DMS53 (cell line): ENCODE data around the gene GARNL3.
A peak's percentile ranks its signal among the peaks of the same experiment; 100 is the strongest.

Source experiments
- DNase-seq: peaks from one replicate; lab custom pipeline; 2025; lab: John Stamatoyannopoulos, UW

The GARNL3 gene

DNA sequence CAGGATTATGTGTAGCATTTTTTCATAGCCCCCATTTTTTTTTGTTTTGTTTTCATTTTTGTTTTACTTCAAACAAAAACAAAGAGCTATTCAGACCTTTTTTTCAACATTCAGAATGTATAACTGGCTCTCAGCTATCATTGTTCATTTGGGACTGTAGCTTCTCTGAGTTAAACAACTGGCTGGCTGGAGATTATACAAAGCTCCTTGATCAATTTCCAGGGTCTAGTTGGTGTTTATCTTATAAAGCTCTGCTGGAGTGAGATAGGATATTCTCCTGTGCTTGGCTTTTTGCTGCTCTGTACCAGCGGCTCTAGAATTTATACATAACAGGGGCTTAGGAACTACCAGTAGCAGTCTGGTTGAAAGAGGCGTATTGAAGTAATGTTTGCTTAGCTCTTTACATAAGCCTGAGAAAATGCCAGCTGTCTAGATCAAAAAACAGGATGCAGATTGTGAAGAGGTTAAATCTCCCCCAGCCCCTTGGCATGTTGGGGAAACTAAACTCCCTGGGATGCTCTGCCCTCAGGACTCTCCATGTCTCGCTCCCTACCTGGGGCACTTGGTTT lies 15.2 kb downstream of the GARNL3 start:
- DNase-seq = peak; percentile 93

DNA sequence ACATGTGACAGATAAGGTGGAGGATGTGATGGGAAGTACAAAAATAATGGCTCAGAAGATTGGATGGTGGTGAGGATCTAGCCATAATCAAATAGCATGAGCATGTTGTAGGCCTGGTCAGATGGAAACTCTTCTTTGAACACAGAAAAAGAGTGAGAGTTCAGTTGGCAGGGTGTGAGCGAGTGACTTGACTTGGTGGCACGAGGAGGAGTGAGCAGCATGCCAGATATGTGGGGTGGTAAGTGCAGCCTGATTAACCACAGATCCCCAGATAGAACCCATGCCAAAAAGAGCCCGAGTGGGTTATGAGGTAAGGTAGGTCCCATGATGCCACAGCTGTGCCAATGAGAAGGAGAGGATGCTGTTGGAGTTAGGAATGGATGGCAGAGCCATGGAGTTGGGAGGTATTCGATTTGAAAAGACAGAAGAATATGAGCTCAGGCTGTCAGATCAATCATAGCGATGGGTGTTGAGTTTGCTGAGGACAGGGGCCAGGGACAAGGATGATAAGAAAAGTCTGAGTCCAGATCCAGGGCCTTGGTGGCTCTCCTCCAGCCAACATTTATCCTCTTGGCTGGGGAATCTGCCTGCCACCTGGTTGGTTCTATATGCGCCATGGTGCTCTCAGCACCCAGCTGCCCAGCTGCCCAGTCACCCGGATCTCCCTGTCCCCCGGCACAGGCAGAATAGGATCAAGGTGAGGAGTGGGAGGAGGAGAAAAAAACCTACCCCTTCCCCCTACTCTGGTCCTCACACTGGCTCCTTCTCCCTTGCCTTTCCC lies 16.5 kb downstream of the GARNL3 start:
- peak; percentile 46 for DNase-seq

DNA sequence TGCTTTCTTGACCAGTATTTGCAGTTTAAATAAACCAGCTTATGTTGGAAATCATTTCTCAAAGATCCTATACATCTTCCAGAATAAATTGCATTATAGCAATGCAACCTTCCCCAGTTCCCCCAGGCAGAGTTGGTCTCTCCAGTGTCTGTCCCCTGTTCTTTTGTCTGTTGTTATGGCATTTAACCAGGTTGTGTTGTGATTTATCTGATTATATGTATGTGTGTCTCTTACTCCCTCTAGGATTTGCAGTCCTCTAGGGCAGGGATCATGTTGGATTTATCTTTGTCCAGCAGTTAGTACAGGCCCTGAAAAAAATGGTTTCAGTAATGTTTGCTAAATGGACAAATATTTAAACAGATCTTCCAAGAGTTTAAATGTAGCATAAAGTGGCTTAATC lies 17.3 kb downstream of the GARNL3 start:
- DNase-seq = peak; percentile 15

DNA sequence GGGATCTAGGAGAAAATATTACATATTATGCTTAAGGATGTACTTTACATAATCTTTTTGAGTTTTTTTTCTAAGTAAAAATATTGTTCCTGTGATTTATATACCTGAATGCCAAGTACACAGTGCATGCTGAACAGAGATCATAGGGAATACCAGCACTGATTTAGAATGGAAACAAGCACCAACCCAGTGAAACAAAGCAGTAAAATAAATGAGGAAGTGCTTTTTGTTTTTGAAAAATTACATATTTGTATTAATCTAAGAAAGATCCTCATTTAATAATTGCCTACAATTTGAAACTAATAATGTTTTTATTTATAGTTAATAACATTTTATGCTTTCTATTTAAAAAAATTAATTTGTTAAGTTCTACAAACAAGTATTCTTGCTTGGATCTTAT lies 18.0 kb downstream of the GARNL3 start:
- DNase-seq = no peak

DNA sequence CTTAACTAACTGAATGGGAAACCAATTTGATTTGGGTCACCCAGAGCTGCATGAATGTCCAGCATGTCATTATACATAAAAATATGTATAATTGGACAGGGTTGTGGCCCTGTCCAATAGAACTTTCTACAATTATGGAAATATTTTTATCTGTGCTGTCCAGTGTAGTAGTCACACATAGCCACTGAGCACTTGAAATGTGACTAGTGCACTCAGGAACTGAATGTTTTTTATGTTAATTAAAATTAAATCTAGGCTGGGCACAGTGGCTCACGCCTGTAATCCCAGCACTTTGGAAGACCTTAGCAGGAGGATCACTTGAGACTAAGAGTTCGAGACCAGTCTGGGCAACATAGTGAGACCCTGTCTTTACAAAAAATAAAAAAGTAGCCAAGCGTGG lies 18.6 kb downstream of the GARNL3 start:
- DNase-seq = no peak

DNA sequence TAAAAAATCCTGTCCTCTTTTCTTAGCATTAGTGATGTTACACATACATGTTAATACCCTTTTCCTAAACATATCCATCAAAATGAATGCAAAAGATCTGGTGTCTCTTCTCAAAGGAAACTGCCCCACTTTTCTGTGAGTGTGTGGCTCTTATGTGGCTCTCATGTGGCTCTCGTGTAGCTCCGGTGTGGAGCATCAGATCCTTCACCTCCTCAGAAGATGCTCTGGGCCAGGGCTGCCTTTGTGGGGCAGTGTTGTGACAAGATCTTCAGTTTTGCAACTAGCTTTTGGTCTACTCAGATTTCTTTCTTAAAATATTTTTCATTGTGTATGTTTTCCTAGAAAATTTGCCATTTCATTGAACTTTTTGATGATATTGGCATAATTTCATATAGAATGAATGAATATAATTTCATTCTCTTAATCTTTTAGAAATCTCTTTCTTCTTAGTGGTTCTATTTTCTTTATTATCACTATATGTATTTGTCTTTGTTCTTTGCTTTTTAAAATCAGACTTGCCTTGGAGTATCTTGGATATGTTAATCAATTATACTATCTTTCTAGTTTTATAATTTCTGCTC lies 19.4 kb downstream of the GARNL3 start:
- peak; percentile 19 for DNase-seq

DNA sequence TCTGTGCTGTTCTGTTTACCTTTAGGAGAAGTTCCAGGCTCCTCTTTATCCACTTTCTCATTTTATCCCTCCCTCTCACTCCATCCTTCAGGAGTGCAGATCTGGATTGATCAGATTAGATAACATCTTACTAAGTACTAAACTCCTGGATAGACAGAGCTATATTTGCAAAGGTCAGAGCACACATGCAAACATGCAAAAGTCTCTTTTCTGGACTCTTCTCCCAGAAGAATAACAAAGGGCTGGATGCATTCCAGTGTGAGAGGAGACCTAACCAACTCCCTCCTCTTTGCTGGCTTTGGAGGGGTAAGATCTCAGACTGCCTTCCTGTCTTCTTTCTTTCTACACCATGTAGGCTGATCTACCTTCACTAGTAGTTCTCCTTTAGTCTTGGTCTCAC lies 21.4 kb downstream of the GARNL3 start:
- DNase-seq = no peak

DNA sequence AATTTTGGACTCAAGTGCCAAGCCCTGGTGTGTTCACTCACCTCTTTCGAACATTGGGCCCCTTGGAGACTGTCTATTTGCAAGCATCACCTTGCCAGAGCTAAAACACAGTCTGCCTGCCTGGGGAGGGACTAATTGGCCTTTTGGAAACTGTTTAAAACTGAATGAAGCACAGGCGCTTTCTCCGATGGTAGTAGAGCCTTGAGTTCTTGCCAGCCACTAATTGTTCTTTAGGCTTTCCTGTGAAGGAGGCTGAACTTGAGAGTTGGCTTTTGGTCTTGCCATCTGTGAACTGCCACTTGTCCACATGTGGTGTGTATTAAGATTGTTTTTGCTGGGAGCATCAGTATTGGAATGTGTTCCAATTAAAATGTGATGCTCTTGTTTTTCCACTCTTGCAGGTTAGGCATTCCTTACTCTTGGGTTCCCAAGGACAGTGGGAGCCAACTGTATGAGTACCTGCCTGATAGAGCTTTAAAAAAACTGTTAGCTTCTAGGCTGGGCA lies 26.0 kb downstream of the GARNL3 start:
- DNase-seq = no peak

DNA sequence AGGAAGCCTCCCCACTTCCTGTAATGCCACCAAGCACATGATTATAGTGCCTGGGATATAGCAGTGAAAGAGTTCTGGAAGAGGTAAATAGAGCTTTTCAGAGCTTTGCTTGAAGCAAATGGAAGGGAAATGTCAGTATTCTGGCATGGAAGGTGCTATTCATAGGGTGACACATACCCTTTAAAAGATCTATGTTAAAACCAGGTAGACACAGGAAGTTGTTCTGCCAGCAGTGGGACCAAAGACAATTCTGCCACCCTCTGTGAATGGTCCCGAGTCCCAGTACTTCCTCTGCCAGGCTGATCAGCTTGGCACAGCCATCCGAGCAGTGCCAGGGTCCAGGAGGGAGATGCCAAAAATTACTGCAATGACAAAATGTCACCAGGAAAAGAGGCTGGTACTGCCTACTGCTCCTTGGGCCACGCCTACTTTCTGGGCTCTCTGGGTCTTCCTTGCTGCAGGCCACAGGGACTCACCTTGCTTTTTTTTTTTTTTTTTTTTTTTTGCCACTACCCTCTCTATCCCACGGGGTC lies 26.7 kb downstream of the GARNL3 start:
- no peak for DNase-seq

DNA sequence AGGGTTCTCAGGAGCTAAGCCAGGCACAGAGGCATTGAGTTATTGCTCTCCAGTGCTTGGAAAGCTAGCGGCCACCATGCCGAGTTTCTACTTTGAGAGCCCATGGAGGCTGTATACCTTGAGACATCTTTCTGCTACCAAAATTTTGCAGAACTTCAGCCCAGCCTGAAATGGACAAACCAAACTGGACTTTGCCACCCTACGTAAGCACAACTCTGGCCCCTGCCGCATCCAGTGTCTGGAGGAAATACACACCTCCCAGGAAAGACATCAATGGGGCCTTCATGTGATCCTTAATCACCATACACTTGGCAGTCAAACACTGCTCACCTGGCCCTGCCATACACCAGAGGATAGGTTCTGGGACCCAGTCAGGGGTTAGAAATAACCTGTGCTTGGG lies 27.8 kb downstream of the GARNL3 start:
- DNase-seq = no peak

DNA sequence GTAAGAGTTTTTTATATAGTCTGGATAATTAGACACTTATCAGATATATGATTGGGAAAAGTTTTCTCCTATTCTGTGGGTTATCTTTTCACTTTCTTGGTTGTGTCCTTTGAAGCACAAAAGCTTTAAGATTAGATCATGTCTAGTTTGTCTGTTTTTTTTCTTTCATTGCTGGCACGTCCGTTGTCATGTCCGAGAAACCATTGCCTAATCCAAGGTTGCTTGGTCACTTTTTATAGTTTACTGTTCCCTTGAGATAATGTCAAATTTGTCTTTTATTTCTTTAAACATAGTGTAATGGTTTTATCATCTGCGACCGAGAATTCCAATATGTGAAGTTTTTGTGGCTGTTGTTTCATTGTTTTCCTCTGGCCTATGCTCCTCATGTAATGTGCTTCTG lies 28.8 kb downstream of the GARNL3 start:
- no peak for DNase-seq

DNA sequence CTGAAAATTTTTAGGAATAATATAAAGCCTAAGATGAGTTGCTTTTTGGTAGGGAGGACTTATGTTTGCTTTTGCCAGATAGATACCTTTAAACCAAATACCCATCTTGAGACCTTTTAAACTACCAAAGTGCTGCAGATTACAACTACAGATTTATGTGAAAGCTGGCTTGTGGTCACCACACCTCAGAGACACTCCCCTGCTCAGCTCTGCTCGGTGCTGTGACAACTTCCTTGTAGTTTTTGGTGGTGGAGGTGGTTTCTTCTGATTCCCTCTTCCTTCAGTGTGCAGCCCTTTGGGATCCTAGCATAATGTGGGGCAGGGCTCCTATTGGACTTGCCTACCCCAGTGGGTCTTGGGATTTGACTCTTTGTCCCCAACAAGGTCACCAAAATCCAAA lies 29.2 kb downstream of the GARNL3 start:
- DNase-seq = no peak

DNA sequence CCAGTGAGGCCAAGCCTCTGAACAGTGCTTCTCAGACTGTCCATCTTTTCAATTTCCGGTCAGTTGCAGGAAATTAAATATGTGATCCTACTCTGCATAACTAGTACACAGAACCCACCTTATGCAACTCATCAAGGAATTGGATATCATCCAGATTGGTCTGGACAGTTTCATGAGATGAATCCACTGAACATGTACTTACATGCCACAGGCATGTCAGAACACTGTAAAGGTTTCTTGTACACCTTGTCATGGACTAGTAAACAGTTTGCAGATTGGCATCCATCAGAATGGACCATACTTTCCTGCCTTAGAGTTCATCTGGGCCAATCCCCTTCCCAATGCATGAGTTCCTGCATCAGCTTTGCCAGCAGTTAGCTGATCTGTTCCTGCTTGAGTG lies 30.4 kb downstream of the GARNL3 start:
- no peak for DNase-seq

DNA sequence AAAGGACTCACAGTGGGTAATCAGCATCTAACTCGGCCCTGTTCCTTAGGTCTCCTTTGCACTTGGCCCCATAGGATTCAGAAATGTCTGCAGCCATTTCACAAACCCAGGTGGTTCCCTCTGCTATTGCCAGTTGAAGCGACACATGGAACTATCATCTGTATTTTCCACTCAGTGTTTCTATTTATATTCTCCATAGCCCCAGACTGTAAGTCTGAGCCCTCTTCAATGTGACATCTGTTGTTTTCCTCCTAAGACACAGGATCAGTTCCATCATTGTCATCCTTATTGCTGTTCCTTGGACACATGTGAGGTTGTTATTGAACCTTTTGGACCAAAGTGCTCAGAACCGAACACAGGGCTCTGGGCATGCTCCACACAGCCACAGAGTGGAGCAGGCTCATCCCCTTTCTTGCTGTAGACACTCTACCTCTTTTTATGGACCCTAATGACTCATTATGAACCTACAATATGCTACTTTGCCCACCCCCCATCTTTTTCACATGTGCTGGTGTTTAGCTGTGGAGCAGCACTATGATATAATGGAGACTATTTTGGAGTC lies 36.4 kb downstream of the GARNL3 start:
- DNase-seq = no peak

DNA sequence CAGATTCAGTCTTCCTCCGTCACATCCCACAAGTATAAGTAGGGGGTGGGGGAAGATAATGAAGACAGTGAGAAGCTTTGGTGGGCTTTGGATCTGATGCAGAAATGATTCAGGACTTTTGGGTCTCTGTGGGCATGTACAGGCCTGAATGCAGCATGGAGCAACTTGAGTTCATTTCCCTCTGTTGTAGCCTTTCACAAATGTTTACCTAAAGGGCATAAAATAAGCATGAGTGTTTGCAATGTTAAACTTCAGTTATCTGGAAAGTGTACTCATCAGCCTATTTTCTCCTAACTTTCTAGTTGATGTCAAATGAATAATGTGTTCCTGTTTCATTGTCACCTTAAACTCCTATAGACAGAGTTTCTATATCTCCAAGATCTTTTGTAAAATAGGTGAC lies 39.3 kb downstream of the GARNL3 start:
- DNase-seq = peak; percentile 58

DNA sequence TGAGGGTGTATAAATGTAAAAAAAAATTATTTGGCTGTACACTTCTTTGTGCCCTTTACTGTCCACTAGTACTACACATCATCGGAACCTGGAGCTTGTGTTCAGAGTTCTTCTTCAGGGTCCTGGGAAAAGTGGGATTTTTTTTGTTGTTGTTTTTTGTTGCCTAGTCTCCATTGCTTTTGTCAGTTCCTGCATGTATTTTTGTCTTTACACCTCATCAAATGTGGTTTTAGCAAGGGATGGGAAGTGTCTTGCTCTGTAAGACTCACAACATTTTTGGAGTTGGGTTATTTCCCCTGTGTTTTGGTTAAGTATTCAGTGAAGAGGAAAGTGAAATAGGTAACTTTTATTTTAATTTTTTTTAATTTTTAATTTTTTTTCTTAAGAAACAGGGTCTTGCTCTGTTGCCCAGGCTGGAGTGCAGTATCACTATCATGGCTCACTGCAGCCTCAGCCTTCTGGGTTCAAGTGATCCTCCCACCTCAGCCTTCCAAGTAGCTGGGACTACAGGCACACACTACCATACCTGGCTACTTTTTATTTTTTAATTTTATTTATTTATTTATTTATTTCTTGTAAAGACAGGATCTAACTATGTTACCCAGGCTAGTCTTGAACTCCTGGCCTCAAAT lies 40.7 kb downstream of the GARNL3 start:
- DNase-seq = no peak

DNA sequence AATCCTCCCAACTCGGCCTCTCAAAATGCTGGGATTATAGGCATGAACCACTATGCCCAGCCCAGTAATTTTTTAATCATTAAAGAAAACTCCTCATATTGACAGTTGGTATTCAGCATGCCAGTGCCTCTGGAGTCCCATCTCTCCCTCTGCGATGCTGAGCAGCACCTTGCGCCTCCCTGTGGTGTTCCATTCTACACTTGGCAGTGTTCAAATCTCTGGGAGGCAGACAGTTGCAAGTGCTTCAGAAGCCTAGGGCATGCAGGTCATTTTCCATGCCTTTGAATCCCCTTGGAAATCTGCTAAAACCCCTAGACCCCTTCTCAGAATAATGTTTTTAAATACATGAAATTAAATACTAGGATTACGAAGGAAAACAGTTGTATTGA lies 41.3 kb downstream of the GARNL3 start:
- peak; percentile 44 for DNase-seq

DNA sequence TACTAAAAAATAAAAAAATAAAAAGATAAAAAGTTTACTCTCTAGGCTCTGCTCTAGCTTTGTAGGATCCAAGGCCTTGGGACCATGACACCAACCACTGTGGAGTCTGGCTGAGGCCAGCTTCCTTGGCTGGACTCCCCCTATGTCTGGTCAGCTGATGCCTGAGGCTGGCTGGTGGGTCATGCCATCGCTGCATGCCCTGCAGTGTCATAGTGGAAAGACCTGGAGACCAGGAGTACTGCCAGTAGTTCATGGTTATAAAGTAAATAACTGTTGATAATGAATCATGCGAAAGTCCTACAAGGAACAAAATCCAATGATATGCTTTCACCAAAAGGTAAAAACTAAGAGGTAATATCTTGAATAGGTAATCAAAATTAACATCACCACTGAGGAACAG lies 43.2 kb downstream of the GARNL3 start:
- peak; percentile 53 for DNase-seq

DNA sequence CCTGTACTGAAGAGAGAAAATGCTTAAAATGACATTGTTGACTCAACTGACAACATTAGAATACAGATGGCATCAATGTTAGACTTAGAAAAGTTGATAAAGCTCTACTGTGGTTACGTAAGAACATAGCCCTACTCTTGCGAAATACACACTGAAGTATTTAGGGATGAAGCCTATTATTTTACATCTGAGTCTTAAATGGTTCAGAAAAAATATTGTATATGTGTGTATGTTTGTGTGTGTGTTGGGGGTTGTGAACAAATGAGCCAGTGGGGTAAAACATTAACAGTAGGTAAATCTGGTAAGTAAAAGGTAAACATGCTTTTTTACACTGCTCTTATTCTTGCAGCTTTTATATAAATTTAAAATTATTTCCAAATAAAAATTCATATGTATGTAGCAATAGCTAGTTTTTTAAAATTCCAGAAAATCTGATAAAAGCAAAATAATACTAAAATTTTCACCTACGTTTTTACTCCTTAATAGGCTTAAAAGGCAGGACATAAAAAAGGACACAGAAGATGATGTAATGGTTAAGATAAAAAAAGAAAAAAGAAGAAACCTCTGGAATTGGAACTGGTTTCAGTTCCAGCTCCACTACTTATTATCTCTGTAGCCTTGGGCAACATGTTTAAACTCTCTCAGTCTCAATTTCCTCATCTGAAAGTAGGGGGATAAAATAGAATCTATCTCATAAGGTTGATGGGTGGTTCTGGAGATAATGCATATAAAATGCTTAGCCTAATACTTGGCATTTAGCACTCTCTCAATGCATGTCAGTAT lies 44.3 kb downstream of the GARNL3 start:
- peak; percentile 81 for DNase-seq

DNA sequence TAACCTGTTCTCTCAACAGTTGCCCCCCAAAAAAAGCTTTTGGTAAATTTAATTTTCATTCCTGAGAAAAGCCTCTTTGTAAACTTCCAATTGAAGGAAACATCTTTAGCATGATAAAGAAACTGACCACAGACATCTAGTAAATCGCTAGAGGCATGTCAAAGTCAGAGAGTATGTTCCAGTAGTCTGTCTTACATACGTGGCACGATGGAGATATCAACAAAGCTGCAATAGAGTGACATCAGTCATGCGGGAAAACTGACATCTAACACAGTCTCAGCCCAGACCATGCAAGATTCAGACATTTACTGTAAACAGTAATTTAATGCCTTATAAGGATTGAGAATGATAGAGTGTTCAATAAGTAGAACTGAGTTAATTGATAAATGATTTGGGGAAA lies 45.1 kb downstream of the GARNL3 start:
- peak; percentile 51 for DNase-seq

DNA sequence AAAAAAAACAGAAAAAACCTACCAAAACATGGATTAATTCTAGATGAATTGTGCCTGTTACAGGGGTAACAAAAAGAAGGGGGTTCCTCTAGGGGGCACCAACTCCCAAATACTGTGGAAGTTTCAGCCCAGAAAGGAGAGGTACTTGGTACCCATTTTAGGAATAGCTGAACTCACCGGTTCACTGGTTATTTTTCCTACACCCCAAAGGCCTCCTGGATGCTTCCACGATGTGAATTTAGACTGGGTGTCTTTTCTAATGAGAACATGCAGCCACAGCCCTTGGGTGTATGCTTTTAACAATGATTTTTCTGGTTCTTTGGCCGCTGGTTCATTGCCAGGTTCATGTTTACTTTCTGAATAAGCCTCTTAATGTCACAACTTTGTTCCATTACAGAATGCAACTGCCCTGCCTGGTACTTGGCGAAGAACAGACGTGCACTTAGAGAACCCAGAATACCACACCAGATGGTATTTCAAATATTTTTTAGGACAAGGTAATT lies 46.7 kb downstream of the GARNL3 start:
- peak; percentile 74 for DNase-seq
